ENCODE measurements around the gene ATP13A5.

DNA sequence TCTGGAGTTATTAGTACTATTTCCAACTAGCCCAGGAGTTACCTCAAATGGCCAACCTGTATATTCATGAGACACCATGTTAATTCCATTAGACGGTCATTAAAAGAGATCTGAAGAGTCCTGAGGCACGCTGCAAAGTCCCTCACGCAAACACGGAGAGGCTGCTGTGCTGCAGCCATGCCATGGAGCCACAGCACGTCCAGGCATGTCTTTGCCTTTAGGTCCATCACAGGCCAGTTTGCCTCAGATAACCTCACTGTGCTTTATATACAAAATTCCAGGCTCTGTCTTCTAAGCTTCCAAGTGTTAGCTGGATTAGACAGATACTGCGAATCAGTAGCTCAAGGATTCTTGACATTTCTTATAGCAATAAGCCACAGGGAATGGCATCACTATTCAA is 147.4 kb downstream of the ATP13A5 start:
- TF ChIP-seq, protein P1, sequence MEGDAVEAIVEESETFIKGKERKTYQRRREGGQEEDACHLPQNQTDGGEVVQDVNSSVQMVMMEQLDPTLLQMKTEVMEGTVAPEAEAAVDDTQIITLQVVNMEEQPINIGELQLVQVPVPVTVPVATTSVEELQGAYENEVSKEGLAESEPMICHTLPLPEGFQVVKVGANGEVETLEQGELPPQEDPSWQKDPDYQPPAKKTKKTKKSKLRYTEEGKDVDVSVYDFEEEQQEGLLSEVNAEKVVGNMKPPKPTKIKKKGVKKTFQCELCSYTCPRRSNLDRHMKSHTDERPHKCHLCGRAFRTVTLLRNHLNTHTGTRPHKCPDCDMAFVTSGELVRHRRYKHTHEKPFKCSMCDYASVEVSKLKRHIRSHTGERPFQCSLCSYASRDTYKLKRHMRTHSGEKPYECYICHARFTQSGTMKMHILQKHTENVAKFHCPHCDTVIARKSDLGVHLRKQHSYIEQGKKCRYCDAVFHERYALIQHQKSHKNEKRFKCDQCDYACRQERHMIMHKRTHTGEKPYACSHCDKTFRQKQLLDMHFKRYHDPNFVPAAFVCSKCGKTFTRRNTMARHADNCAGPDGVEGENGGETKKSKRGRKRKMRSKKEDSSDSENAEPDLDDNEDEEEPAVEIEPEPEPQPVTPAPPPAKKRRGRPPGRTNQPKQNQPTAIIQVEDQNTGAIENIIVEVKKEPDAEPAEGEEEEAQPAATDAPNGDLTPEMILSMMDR (conservative IDR thresholded peaks at IDR 0.05; ENCODE audit: low read depth, low read length): no peak
- no peak for TF ChIP-seq EZH2 (IDR thresholded peaks at IDR 0.05; ENCODE audit: borderline replicate concordance, low read depth, low read length, poor library complexity, severe bottlenecking)
